B cell (primary cell): ENCODE data around the gene OSM. TPM values are rescaled to one million over a fixed set of nuclear protein-coding genes. Genes with fewer than 3 reads are reported as not detected.

Experiments used
- ATAC-seq: fragments of 200-7000 bp; cut with Tn5 transposase; one replicate; pipeline ENCODE4 v1.10.0; 2021; ENCODE audit warnings: low read depth, mild to moderate bottlenecking, moderate number of reproducible peaks, moderate library complexity
- CTCF ChIA-PET: fragments of 350-600 bp; sonication (Branson Sonifier 250); formaldehyde crosslinking; loops from one replicate; lab custom pipeline; 2021; ENCODE audit warnings: antibody characterized with exemption, inconsistent platforms; lab: Charles Lee
- POLR2A ChIA-PET: fragments of 350-600 bp; sonication (Branson Sonifier 250); formaldehyde crosslinking; loops from one replicate; lab custom pipeline; 2021; ENCODE audit warnings: antibody characterized with exemption; lab: Charles Lee
- DNase-seq: peaks from one replicate; pipeline ENCODE4 v3.0.0; 2013
- H2AFZ ChIP-seq: 2 replicates; pipeline ENCODE4 v1.6.1; 2012; ENCODE audit warnings: mild to moderate bottlenecking, low read depth, low read length; ENCODE audit not compliant: insufficient read depth, poor library complexity, severe bottlenecking
- H3K27ac ChIP-seq, 2 donors: 1 replicate in 1 of 2; 2 replicates in 1 of 2; pipeline ENCODE4 v1.5.1; 2012 to 2013; ENCODE audit warnings: low read length in 2 of 2, mild to moderate bottlenecking in 2 of 2, moderate library complexity in 1 of 2
- H3K27me3 ChIP-seq, 4 experiments: fragments of 200-600 bp in 1 of 4; sonication (generic) in 1 of 4; replicated peaks in 1 of 4; 1 replicate in 2 of 4; 2 replicates in 2 of 4; pipeline versions ENCODE4 v1.6.1 to v1.7.0; 2013 to 2016; ENCODE audit warnings: low read length in 3 of 4, mild to moderate bottlenecking in 2 of 4, mixed read lengths in 1 of 4, moderate library complexity in 1 of 4; ENCODE audit not compliant: insufficient read depth in 4 of 4, control insufficient read depth in 3 of 4; ENCODE audit errors: control extremely low read depth in 1 of 4
- H3K36me3 ChIP-seq, 2 experiments: replicated peaks in 1 of 2; 1 replicate in 1 of 2; 2 replicates in 1 of 2; pipeline versions ENCODE4 v1.6.1 to v1.7.1; 2013; ENCODE audit warnings: low read length in 1 of 2; ENCODE audit not compliant: insufficient read depth in 2 of 2, control insufficient read depth in 1 of 2; ENCODE audit errors: control extremely low read depth in 1 of 2, extremely low read depth in 1 of 2
- H3K4me1 ChIP-seq, 2 donors: fragments of 200-600 bp in 1 of 2; sonication (generic) in 1 of 2; 1 replicate in 1 of 2; 2 replicates in 1 of 2; pipeline versions ENCODE4 v1.5.1 to v1.6.1; 2013 to 2017; ENCODE audit warnings: low read length in 2 of 2; ENCODE audit not compliant: control insufficient read depth in 2 of 2, insufficient read depth in 2 of 2
- H3K4me2 ChIP-seq: replicated peaks from 2 replicates; pipeline ENCODE3; 2012; ENCODE audit warnings: mild to moderate bottlenecking, low read depth, low read length; ENCODE audit not compliant: poor library complexity, severe bottlenecking
- H3K4me3 ChIP-seq, 5 experiments: fragments of 200-600 bp in 1 of 5; sonication (generic) in 1 of 5; 1 replicate in 3 of 5; 2 replicates in 2 of 5; pipeline versions ENCODE4 v1.5.1 to v1.7.0; 2011 to 2016; ENCODE audit warnings: low read length in 4 of 5, mild to moderate bottlenecking in 4 of 5, low read depth in 2 of 5, control low read depth in 1 of 5, moderate library complexity in 1 of 5; ENCODE audit not compliant: insufficient read depth in 1 of 5; ENCODE audit errors: control extremely low read depth in 1 of 5, extremely low read depth in 1 of 5
- H3K79me2 ChIP-seq: fragments of 200-600 bp; sonication (generic); one replicate; pipeline ENCODE4 v1.6.0; 2016; ENCODE audit warnings: low read length; ENCODE audit not compliant: control insufficient read depth, insufficient read depth
- H3K9ac ChIP-seq: fragments of 200-600 bp; sonication (generic); 2 replicates; pipeline ENCODE4 v1.6.1; 2017; ENCODE audit warnings: mild to moderate bottlenecking, low read length, moderate library complexity
- H3K9me3 ChIP-seq, 3 donors: one replicate each; pipeline versions ENCODE4 v1.6.1 to v1.7.1; 2013; ENCODE audit warnings: low read length in 2 of 3; ENCODE audit not compliant: control insufficient read depth in 2 of 3, insufficient read depth in 1 of 3; ENCODE audit errors: control extremely low read depth in 1 of 3
- H4K20me1 ChIP-seq: 2 replicates; pipeline ENCODE4 v1.6.0; 2012; ENCODE audit warnings: mild to moderate bottlenecking, low read length; ENCODE audit not compliant: insufficient read depth, control insufficient read depth, poor library complexity, severe bottlenecking
- H3K27ac Mint-ChIP-seq: one replicate; pipeline ENCODE4 v1.8.0; 2021; ENCODE audit warnings: mixed read lengths
- H3K27me3 Mint-ChIP-seq: one replicate; pipeline ENCODE4 v1.8.0; 2021; ENCODE audit warnings: mixed read lengths
- H3K4me1 Mint-ChIP-seq: one replicate; pipeline ENCODE4 v1.8.0; 2021; ENCODE audit warnings: mixed read lengths
- H3K4me3 Mint-ChIP-seq: one replicate; pipeline ENCODE4 v1.8.0; 2021; ENCODE audit warnings: mixed read lengths
- H3K9me3 Mint-ChIP-seq: one replicate; pipeline ENCODE4 v1.8.0; 2022; ENCODE audit warnings: mixed read lengths; ENCODE audit not compliant: insufficient read depth
- EZH2 ChIP-seq: IDR thresholded peaks from 2 replicates; pipeline ENCODE4 v1.6.1; 2012; ENCODE audit warnings: borderline replicate concordance, low read depth, mild to moderate bottlenecking, moderate library complexity, low read length; ENCODE audit not compliant: insufficient read depth, poor library complexity, severe bottlenecking
- WGBS: methylation state at CpG from one replicate; pipeline ENCODE4 v1.1.5; 2013; ENCODE audit warnings: missing lambda C conversion rate; ENCODE audit not compliant: insufficient coverage; 5-methylcytosine and 5-hydroxymethylcytosine counted together
- intact Hi-C: fragments of 100-400 bp; cut with micrococcal nuclease; formaldehyde crosslinking; loops from one replicate; pipeline ENCODE4 v1.10.0; 2022
- polyA plus RNA-seq: library from polyadenylated mRNA; depleted of rRNA; stranded (reverse); fragments of >200 nt; gene quantifications from 2 replicates; pipeline ENCODE4 v1.2.3, GENCODE V29; 2012
- total RNA-seq, 2 donors: library from RNA; stranded (reverse); fragments of 120-200 nt in 1 of 2; gene quantifications; 1 replicate in 1 of 2; 2 replicates in 1 of 2; pipeline versions ENCODE4 v1.2.3 to v1.2.4, GENCODE V29; 2013 to 2022
- TF ChIP-seq, protein P1 (sequence below): fragments of 200-600 bp; IDR thresholded peaks from one replicate; pipeline ENCODE4 v1.8.0; 2022; ENCODE audit warnings: antibody characterized with exemption, mild to moderate bottlenecking

Gene OSM
- total and polyA plus RNA-seq, 2 donors (not counting 1 experiment from before 2014, with no cell fraction given) = 1.8 to 12.5 TPM

DNA sequence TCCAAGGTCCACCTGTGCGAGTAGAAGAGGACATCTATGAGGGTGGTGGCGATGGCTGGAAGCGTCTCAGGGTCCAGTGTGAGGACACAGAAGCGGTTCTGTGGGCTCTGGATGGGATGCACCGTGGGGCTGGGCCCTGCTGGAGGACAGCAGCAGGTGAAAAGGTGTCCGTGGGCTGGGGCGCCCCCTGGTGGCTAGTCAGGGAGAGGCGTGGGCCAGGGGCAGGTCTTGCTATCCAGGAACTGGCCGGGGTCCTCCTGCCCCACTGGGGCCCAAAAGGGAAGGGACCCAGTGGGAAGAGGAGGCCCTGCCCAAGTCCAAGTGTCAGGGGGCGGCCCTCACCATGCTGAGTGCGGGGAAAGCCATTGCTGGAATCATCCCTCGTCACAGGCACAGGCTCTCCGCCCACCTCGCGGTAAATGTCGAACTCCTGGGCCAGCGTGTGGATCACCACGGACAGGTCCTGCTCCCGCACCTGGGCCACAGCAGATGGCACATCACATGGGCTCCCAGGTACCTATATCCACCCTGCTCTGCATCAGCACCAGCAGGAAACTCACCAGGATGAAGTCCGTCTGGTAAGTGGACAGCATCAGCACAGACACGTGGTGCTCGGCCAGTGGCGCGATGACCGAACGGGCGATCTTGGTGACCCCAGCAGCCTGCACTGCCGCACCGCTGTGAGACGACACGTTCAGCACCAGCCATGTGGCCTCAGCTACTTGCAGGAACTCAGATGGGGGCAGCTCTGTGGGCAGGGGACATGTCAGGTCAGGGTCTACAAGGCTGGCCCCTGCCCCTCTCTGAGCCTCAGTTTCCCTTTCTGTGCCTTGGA is 20.4 kb upstream of the OSM start:
- no peak for ATAC-seq
- intact Hi-C loops = loop anchor here (1.0 to 5.0 kb wide), 6 partner anchors 20 to 305 kb away; partner anchors contain the start of gene PES1

More for the DNA sequence above, 20.4 kb upstream of the OSM start:
- TF ChIP-seq EZH2 = no peak
- TF ChIP-seq, protein P1, sequence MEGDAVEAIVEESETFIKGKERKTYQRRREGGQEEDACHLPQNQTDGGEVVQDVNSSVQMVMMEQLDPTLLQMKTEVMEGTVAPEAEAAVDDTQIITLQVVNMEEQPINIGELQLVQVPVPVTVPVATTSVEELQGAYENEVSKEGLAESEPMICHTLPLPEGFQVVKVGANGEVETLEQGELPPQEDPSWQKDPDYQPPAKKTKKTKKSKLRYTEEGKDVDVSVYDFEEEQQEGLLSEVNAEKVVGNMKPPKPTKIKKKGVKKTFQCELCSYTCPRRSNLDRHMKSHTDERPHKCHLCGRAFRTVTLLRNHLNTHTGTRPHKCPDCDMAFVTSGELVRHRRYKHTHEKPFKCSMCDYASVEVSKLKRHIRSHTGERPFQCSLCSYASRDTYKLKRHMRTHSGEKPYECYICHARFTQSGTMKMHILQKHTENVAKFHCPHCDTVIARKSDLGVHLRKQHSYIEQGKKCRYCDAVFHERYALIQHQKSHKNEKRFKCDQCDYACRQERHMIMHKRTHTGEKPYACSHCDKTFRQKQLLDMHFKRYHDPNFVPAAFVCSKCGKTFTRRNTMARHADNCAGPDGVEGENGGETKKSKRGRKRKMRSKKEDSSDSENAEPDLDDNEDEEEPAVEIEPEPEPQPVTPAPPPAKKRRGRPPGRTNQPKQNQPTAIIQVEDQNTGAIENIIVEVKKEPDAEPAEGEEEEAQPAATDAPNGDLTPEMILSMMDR = peak; percentile 87
- H3K27me3 ChIP-seq = no peaks in the 10 kb centered on the region
- peaks cover 8% of the 10 kb centered on the region for H4K20me1 ChIP-seq
- H3K9me3 ChIP-seq = no peaks in the 10 kb centered on the region
- DNase-seq = peak; percentile 85
- H3K27ac ChIP-seq = no peak overlapping the region
- ChIA-PET CTCF (interaction anchor here (0.6 to 13.2 kb wide), 36 partner anchors 9 to 1710 kb away, joined by 3 to 510 read pairs (median 7); partner anchors contain the start of genes CCDC157, MTFP1, RNF215 and SEC14L2), POLR2A (interaction anchor here (3.1 to 4.8 kb wide), 3 partner anchors 39 to 100 kb away, joined by 20 to 64 read pairs (median 27); partner anchors contain the start of genes CCDC157, RNF215, SF3A1 and TBC1D10A)
- H3K36me3 ChIP-seq = peaks cover 0 to 9% of the 10 kb centered on the region in 2 experiments
- H3K9ac ChIP-seq = no peak overlapping the region
- H2AFZ ChIP-seq = no peak overlapping the region
- peaks cover 37% of the 10 kb centered on the region for H3K4me1 Mint-ChIP-seq
- no peak overlapping the region for H3K4me3 Mint-ChIP-seq
- no peaks in the 10 kb centered on the region for H3K79me2 ChIP-seq
- no peak overlapping the region for H3K4me3 ChIP-seq
- H3K27ac Mint-ChIP-seq = peak overlapping the region; percentile 64
- no peaks in the 10 kb centered on the region for H3K27me3 Mint-ChIP-seq
- 60% methylated on average over 31 of the region's 31 CpGs for WGBS
- no peaks in the 10 kb centered on the region for H3K9me3 Mint-ChIP-seq
- H3K4me2 ChIP-seq = no peak overlapping the region
- peaks cover 23 to 40% of the 10 kb centered on the region in 2 donors for H3K4me1 ChIP-seq
